ENCODE measurements around the gene INSYN2B. TPM values are rescaled to one million over a fixed set of nuclear protein-coding genes. Genes with fewer than 3 reads are reported as not detected.
A peak's percentile ranks its signal among the peaks of the same experiment; 100 is the strongest.

Gene INSYN2B
- total and polyA plus RNA-seq, 10 donors: 0.09 to 5.5 (median 1.1) TPM

- H3K36me3 ChIP-seq: peaks cover 0 to 49% (median 0%) of the 10 kb centered on the region in 6 donors
- no peak overlapping the region for H3K4me3 ChIP-seq
- peaks cover 0 to 34% (median 13%) of the 10 kb centered on the region in 6 donors for H3K4me1 ChIP-seq
- intact Hi-C loops (cut with DNase I; ENCODE audit: low total_unique reads): no loop called here
- 85 to 95% (median 93%) methylated on average over 5 of the region's 5 CpGs for WGBS, 5 donors
- H3K27ac ChIP-seq: peak overlapping the region in 2 of 8 donors; percentile 31 to 62
- H3K9me3 ChIP-seq: no peaks in the 10 kb centered on the region
- no peak for TF ChIP-seq POLR2AphosphoS5 (IDR thresholded peaks at IDR 0.05)
- H3K27me3 ChIP-seq (replicated peaks in 1 of 7): no peaks in the 10 kb centered on the region
- no peak for DNase-seq
Observed at GRCh38 chr5:169946743-169947295, 33.5 kb downstream of the INSYN2B start.

GRCh38 chr5:169945831-169946261 lies 34.4 kb downstream of the INSYN2B start:
- DNase-seq: no peak
- Histone ChIP-seq H3K27me3 (replicated peaks in 1 of 7) (no peaks in the 10 kb centered on the region), H3K4me1 (peaks cover 0 to 35% (median 13%) of the 10 kb centered on the region in 6 donors), H3K27ac (peak overlapping the region in 6 of 8 donors; percentile 22 to 65 (median 46)), H3K4me3 (no peak overlapping the region), H3K9me3 (no peaks in the 10 kb centered on the region), H3K36me3 (peaks cover 0 to 52% (median 0%) of the 10 kb centered on the region in 6 donors)
- intact Hi-C loops (cut with DNase I; ENCODE audit: low total_unique reads): no loop called here
- 51 to 64% (median 55%) methylated on average over 3 of the region's 3 CpGs for WGBS, 5 donors
- TF ChIP-seq POLR2A (IDR thresholded peaks at IDR 0.05) (no peak), POLR2AphosphoS5 (IDR thresholded peaks at IDR 0.05) (peak in 2 of 3 donors; percentile 43 to 54), CTCF (IDR thresholded peaks at IDR 0.05 in 8 of 11, conservative IDR thresholded peaks at IDR 0.05 in 3 of 11) (no peak)

GRCh38 chr5:169944922-169945680 lies 35.2 kb downstream of the INSYN2B start:
- peak overlapping the region in 5 of 8 donors; percentile 21 to 65 (median 31) for H3K27ac ChIP-seq
- H3K4me3 ChIP-seq: no peak overlapping the region
- H3K36me3 ChIP-seq: peaks cover 0 to 45% (median 0%) of the 10 kb centered on the region in 6 donors
- H3K27me3 ChIP-seq (replicated peaks in 1 of 7): no peaks in the 10 kb centered on the region
- no peaks in the 10 kb centered on the region for H3K9me3 ChIP-seq
- no peak for DNase-seq
- 76 to 79% (median 78%) methylated on average over 8 of the region's 8 CpGs for WGBS, 5 donors
- intact Hi-C loops (cut with DNase I; ENCODE audit: low total_unique reads): no loop called here
- TF ChIP-seq CTCF (IDR thresholded peaks at IDR 0.05 in 8 of 11, conservative IDR thresholded peaks at IDR 0.05 in 3 of 11): no peak
- no peak for TF ChIP-seq POLR2AphosphoS5 (IDR thresholded peaks at IDR 0.05)
- TF ChIP-seq POLR2A (IDR thresholded peaks at IDR 0.05): no peak
- H3K4me1 ChIP-seq: peaks cover 0 to 35% (median 13%) of the 10 kb centered on the region in 6 donors

- intact Hi-C loops (cut with DNase I; ENCODE audit: low total_unique reads): no loop called here
- 61 to 80% (median 68%) methylated on average over 4 to 6 of the region's 6 CpGs for WGBS, 5 donors
- no peak for DNase-seq
- H3K4me3 ChIP-seq: no peak overlapping the region
- peaks cover 0 to 38% (median 0%) of the 10 kb centered on the region in 6 donors for H3K36me3 ChIP-seq
- no peaks in the 10 kb centered on the region for H3K27me3 ChIP-seq (replicated peaks in 1 of 7)
- no peaks in the 10 kb centered on the region for H3K9me3 ChIP-seq
- H3K4me1 ChIP-seq: peaks cover 0 to 35% (median 13%) of the 10 kb centered on the region in 6 donors
- TF ChIP-seq POLR2A (IDR thresholded peaks at IDR 0.05): no peak
- no peak overlapping the region for H3K27ac ChIP-seq
Observed at GRCh38 chr5:169944115-169944514, 36.2 kb downstream of the INSYN2B start.

- DNase-seq: no peak
- H3K27ac ChIP-seq: no peak overlapping the region
- WGBS, 5 donors: 89 to 94% (median 93%) methylated on average over 4 of the region's 4 CpGs
- intact Hi-C loops (cut with DNase I; ENCODE audit: low total_unique reads): no loop called here
- H3K4me3 ChIP-seq: no peak overlapping the region
- no peaks in the 10 kb centered on the region for H3K9me3 ChIP-seq
- H3K36me3 ChIP-seq: peaks cover 0 to 30% (median 0%) of the 10 kb centered on the region in 6 donors
- peaks cover 0 to 35% (median 13%) of the 10 kb centered on the region in 6 donors for H3K4me1 ChIP-seq
- no peaks in the 10 kb centered on the region for H3K27me3 ChIP-seq (replicated peaks in 1 of 7)
- TF ChIP-seq POLR2A (IDR thresholded peaks at IDR 0.05) (no peak), POLR2AphosphoS5 (IDR thresholded peaks at IDR 0.05) (no peak), CTCF (IDR thresholded peaks at IDR 0.05 in 8 of 11, conservative IDR thresholded peaks at IDR 0.05 in 3 of 11) (no peak)
Observed at GRCh38 chr5:169943026-169943425, 37.3 kb downstream of the INSYN2B start.

All from spleen (tissue), 11 donors.